Esophagus squamous epithelium (tissue), 4 donors: ENCODE measurements around the gene LCAT.

Experiments used
- CTCF ChIP-seq, 6 experiments: fragments of 450-650 bp in 4 of 6; fragments of 200-600 bp in 2 of 6; sonication (generic) in 2 of 6; IDR thresholded peaks; one replicate each; pipeline ENCODE4 v1.5.1; 2016 to 2019; ENCODE audit warnings: antibody characterized with exemption in 6 of 6, mild to moderate bottlenecking in 4 of 6, moderate library complexity in 4 of 6
- POLR2A ChIP-seq, 4 donors: fragments of 450-650 bp; IDR thresholded peaks; one replicate each; pipeline ENCODE4 v1.6.1; 2017; ENCODE audit warnings: antibody characterized with exemption in 4 of 4, mild to moderate bottlenecking in 4 of 4, moderate library complexity in 3 of 4

GRCh38 chr16:67909056-67909742 lies 34.7 kb downstream of the LCAT start:
- no peak for TF ChIP-seq CTCF (IDR thresholded peaks at IDR 0.05)
- no peak for TF ChIP-seq POLR2A (IDR thresholded peaks at IDR 0.05)
